Measurements from ENCODE around the gene TAF15. TPM values are rescaled to one million over a fixed set of nuclear protein-coding genes. Genes with fewer than 3 reads are reported as not detected.

The TAF15 gene
- total and polyA plus RNA-seq, 2 of the 13 experiments (the other 11 are each of a cell fraction or from before 2014, with no cell fraction given): 25.2 to 26.5 TPM

DNA sequence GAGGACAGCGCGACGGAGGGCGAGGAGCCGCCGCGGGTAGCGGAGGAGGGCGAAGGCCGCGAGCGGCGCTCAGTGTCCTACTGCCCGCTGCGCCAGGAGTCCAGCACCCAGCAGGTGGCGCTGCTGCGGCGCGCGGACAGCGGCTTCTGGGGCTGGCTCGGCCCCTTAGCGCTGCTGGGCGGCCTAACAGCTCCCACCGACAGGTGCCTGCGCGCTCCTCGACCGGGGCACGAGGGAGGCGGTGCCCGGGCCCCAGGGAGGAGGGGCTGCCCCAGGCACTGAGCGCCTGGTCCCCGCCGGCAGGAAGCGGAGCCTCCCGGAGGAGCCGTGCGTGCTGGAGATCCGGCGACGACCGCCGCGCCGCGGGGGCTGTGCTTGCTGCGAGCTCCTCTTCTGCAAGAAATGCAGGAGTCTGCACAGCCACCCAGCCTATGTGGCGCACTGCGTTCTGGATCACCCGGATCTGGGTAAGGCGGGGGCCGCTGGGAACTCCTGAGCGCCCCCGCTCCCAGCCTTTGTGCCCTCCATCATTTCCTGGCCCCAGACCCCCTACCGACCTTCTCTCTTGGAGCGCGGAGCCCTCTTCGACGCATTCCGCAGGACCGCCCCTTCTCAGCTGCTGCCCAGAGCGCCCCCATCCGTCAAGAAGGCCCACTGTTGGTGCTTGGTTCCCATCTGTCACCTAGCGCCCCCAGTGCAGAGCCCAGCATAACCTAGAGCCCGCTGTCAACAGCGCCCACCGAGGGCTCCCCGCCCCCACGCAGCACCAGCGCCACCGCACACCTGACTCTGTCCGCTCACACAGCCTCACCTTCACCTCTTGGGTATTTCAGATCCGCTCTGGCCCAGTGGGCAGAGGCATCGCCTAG lies 44.9 kb upstream of the TAF15 start:
- Histone ChIP-seq H3K36me3 (replicated peaks in 1 of 2; ENCODE audit: control insufficient read depth in 1 of 2, insufficient read depth in 2 of 2, low read length in 2 of 2) (no peaks in the 10 kb centered on the region), H3K27me3 (ENCODE audit: control insufficient read depth in 1 of 2, insufficient read depth in 2 of 2, low read length in 2 of 2) (peaks cover 3 to 33% of the 10 kb centered on the region in 2 experiments; a peak in 3 of 5 replicates), H3K9me3 (ENCODE audit: low read length) (no peaks in the 10 kb centered on the region), H3K4me3 (replicated peaks in 1 of 3; ENCODE audit: insufficient read depth in 1 of 3, low read depth in 2 of 3, low read length in 3 of 3) (peak overlapping the region; percentile 26 to 76 (median 52); a peak in 5 of 6 replicates), H3K79me2 (ENCODE audit: insufficient read depth, low read length) (no peaks in the 10 kb centered on the region), H3K4me1 (ENCODE audit: insufficient read depth, low read length) (peaks cover 28% of the 10 kb centered on the region), H3K9ac (ENCODE audit: insufficient read depth, low read depth, low read length) (peak overlapping the region; percentile 34; the same call in 1 of the 2 replicates), H3K4me2 (ENCODE audit: low read depth, low read length) (peak overlapping the region; percentile 86), H4K20me1 (ENCODE audit: insufficient read depth, low read length) (no peaks in the 10 kb centered on the region), H2AFZ (ENCODE audit: low read length) (no peak overlapping the region), H3K27ac (ENCODE audit: extremely low read length, insufficient read depth, low read length) (no peak overlapping the region)
- ATAC-seq (peak; percentile 93), FAIRE-seq (no peak), DNase-seq (ENCODE audit: low spot score) (peak; percentile 78)
- CTCF ChIA-PET (ENCODE audit: low intra/inter-chr PET ratio, low total read pairs): interaction anchor here (1.0 to 3.0 kb wide), 4 partner anchors 17 to 152 kb away, joined by 3 to 50 read pairs (median 16); partner anchors contain the start of gene TAF15
- no TSS peak for BruUV-seq (replicated peaks)
- intact Hi-C loops (cut with micrococcal nuclease; ENCODE audit: unreplicated experiment): loop anchor here (1.0 kb wide), 2 partner anchors 40 to 45 kb away; partner anchors contain the start of gene TAF15
- POLR2A ChIA-PET: interaction anchor here (0.8 to 4.5 kb wide), 4 partner anchors 11 to 186 kb away, joined by 4 to 60 read pairs (median 5); partner anchors contain the start of genes GAS2L2, PEX12, RASL10B and TAF15
- in situ Hi-C loops (cut with HindIII; ENCODE audit: extremely low pct_ligation_motif_present, low pct_unique_long_range_greater_than_20kb): loop anchor here (5.0 kb wide), 1 partner anchor 43 kb away; the partner anchor contains the start of gene TAF15
- WGBS (ENCODE audit: low lambda C conversion rate): 6% methylated on average over 25 of the region's 75 CpGs
- TF ChIP-seq ZFP36L1 (CRISPR knock-in tag; IDR thresholded peaks at IDR 0.05) (0 out of 2 replicates have a peak, but pooled peaks have one; percentile 45), ZNF501 (CRISPR knock-in tag; IDR thresholded peaks at IDR 0.05) (peak; percentile 40), ZNF670 (CRISPR knock-in tag; IDR thresholded peaks at IDR 0.05; ENCODE audit: borderline replicate concordance) (peak; percentile 24; the same call in 1 of the 2 replicates), YY1 (IDR thresholded peaks at IDR 0.05; ENCODE audit: insufficient read depth, insufficient replicate concordance, low read depth, low read length) (peak; percentile 67), JUN (CRISPR knock-in tag; IDR thresholded peaks at IDR 0.05) (peak; percentile 57; the same call in 1 of the 2 replicates), ZNF101 (CRISPR knock-in tag; IDR thresholded peaks at IDR 0.05; ENCODE audit: borderline replicate concordance, low read depth) (no peak), ZNF891 (CRISPR knock-in tag; IDR thresholded peaks at IDR 0.05) (peak; percentile 57; the same call in 1 of the 2 replicates), HMG20A (CRISPR knock-in tag; IDR thresholded peaks at IDR 0.05; ENCODE audit: borderline replicate concordance) (0 out of 2 replicates have a peak, but pooled peaks have one; percentile 10), FOXK1 (CRISPR knock-in tag; IDR thresholded peaks at IDR 0.05; ENCODE audit: borderline replicate concordance, low read depth) (peak; percentile 44; the same call in 1 of the 2 replicates), ZNF674 (CRISPR knock-in tag; IDR thresholded peaks at IDR 0.05; ENCODE audit: low read depth) (peak; percentile 33; the same call in 1 of the 2 replicates), ZNF343 (CRISPR knock-in tag; IDR thresholded peaks at IDR 0.05) (peak; percentile 80), ZMAT3 (CRISPR knock-in tag; conservative IDR thresholded peaks at IDR 0.05) (peak; percentile 80), ZFP36L2 (CRISPR knock-in tag; IDR thresholded peaks at IDR 0.05) (no peak)
- TF ChIP-seq, protein P1, sequence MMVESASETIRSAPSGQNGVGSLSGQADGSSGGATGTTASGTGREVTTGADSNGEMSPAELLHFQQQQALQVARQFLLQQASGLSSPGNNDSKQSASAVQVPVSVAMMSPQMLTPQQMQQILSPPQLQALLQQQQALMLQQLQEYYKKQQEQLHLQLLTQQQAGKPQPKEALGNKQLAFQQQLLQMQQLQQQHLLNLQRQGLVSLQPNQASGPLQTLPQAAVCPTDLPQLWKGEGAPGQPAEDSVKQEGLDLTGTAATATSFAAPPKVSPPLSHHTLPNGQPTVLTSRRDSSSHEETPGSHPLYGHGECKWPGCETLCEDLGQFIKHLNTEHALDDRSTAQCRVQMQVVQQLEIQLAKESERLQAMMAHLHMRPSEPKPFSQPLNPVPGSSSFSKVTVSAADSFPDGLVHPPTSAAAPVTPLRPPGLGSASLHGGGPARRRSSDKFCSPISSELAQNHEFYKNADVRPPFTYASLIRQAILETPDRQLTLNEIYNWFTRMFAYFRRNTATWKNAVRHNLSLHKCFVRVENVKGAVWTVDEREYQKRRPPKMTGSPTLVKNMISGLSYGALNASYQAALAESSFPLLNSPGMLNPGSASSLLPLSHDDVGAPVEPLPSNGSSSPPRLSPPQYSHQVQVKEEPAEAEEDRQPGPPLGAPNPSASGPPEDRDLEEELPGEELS (CRISPR knock-in tag; IDR thresholded peaks at IDR 0.05): peak; percentile 21; the same call in 1 of the 2 replicates
- TF ChIP-seq, protein P2, sequence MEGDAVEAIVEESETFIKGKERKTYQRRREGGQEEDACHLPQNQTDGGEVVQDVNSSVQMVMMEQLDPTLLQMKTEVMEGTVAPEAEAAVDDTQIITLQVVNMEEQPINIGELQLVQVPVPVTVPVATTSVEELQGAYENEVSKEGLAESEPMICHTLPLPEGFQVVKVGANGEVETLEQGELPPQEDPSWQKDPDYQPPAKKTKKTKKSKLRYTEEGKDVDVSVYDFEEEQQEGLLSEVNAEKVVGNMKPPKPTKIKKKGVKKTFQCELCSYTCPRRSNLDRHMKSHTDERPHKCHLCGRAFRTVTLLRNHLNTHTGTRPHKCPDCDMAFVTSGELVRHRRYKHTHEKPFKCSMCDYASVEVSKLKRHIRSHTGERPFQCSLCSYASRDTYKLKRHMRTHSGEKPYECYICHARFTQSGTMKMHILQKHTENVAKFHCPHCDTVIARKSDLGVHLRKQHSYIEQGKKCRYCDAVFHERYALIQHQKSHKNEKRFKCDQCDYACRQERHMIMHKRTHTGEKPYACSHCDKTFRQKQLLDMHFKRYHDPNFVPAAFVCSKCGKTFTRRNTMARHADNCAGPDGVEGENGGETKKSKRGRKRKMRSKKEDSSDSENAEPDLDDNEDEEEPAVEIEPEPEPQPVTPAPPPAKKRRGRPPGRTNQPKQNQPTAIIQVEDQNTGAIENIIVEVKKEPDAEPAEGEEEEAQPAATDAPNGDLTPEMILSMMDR (CRISPR knock-in tag; IDR thresholded peaks at IDR 0.05): peak; percentile 97
- TF ChIP-seq, protein P3, sequence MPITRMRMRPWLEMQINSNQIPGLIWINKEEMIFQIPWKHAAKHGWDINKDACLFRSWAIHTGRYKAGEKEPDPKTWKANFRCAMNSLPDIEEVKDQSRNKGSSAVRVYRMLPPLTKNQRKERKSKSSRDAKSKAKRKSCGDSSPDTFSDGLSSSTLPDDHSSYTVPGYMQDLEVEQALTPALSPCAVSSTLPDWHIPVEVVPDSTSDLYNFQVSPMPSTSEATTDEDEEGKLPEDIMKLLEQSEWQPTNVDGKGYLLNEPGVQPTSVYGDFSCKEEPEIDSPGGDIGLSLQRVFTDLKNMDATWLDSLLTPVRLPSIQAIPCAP (CRISPR knock-in tag; IDR thresholded peaks at IDR 0.05; ENCODE audit: low read depth): 0 out of 2 replicates have a peak, but pooled peaks have one; percentile 65
- TF ChIP-seq, protein P4, sequence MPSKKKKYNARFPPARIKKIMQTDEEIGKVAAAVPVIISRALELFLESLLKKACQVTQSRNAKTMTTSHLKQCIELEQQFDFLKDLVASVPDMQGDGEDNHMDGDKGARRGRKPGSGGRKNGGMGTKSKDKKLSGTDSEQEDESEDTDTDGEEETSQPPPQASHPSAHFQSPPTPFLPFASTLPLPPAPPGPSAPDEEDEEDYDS (CRISPR knock-in tag; IDR thresholded peaks at IDR 0.05): peak; percentile 17; the same call in 1 of the 2 replicates

Data from HepG2 (cell line).